Neural cell (in vitro differentiated cells): ENCODE measurements around the gene TMEM52B.

Experiments
- TF ChIP-seq, protein P1 (sequence below): fragments of 450-650 bp; IDR thresholded peaks from 2 replicates; pipeline ENCODE4 v1.5.1; 2014; ENCODE audit warnings: antibody characterized with exemption, mild to moderate bottlenecking, moderate library complexity; ENCODE audit not compliant: poor library complexity, severe bottlenecking
- TF ChIP-seq, protein P2 (sequence below): IDR thresholded peaks from 2 replicates; pipeline ENCODE4 v1.6.1; 2012; ENCODE audit warnings: borderline replicate concordance

DNA sequence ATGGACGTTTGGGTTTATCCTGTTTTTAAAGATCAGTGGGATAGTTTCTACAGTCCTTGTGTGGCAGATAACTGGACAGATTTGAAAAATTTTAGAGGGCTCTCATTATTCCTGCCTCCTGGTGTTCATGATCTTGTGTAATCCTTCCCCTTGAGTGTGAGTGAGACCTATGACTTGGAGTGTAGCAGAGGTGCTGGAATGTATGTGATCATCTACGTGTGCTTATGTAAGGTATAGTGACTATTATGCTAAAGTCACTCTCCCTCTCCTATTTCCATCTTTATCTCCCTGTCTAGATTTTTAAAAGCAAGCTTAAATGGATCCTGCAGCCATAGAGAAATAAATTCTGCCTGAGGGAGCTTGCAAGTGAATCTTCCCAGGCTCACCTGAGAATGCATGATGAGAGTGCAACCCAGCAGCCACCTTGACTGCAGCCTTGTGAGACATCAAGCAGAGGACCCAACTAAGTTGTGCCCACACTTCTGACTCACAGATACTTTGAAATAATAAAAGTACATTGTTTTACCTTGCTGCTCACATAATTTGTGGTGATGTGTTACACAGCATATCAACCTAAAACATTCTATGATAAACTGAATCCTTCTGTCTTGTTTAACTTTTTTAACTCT lies 3.7 kb upstream of the TMEM52B start:
- TF ChIP-seq, protein P1, sequence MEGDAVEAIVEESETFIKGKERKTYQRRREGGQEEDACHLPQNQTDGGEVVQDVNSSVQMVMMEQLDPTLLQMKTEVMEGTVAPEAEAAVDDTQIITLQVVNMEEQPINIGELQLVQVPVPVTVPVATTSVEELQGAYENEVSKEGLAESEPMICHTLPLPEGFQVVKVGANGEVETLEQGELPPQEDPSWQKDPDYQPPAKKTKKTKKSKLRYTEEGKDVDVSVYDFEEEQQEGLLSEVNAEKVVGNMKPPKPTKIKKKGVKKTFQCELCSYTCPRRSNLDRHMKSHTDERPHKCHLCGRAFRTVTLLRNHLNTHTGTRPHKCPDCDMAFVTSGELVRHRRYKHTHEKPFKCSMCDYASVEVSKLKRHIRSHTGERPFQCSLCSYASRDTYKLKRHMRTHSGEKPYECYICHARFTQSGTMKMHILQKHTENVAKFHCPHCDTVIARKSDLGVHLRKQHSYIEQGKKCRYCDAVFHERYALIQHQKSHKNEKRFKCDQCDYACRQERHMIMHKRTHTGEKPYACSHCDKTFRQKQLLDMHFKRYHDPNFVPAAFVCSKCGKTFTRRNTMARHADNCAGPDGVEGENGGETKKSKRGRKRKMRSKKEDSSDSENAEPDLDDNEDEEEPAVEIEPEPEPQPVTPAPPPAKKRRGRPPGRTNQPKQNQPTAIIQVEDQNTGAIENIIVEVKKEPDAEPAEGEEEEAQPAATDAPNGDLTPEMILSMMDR, result no peak
- TF ChIP-seq, protein P2, sequence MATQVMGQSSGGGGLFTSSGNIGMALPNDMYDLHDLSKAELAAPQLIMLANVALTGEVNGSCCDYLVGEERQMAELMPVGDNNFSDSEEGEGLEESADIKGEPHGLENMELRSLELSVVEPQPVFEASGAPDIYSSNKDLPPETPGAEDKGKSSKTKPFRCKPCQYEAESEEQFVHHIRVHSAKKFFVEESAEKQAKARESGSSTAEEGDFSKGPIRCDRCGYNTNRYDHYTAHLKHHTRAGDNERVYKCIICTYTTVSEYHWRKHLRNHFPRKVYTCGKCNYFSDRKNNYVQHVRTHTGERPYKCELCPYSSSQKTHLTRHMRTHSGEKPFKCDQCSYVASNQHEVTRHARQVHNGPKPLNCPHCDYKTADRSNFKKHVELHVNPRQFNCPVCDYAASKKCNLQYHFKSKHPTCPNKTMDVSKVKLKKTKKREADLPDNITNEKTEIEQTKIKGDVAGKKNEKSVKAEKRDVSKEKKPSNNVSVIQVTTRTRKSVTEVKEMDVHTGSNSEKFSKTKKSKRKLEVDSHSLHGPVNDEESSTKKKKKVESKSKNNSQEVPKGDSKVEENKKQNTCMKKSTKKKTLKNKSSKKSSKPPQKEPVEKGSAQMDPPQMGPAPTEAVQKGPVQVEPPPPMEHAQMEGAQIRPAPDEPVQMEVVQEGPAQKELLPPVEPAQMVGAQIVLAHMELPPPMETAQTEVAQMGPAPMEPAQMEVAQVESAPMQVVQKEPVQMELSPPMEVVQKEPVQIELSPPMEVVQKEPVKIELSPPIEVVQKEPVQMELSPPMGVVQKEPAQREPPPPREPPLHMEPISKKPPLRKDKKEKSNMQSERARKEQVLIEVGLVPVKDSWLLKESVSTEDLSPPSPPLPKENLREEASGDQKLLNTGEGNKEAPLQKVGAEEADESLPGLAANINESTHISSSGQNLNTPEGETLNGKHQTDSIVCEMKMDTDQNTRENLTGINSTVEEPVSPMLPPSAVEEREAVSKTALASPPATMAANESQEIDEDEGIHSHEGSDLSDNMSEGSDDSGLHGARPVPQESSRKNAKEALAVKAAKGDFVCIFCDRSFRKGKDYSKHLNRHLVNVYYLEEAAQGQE, result no peak
